Liver (tissue), 9 donors: ENCODE measurements around the gene RPL27A. TPM values are rescaled to one million over a fixed set of nuclear protein-coding genes. Genes with fewer than 3 reads are reported as not detected.

Source experiments
- DNase-seq: peaks from one replicate; pipeline ENCODE4 v3.0.0-alpha.2; 2017; ENCODE audit warnings: low spot score
- H3K27ac ChIP-seq, 2 donors: one replicate each; pipeline ENCODE4 v1.7.0; 2013; ENCODE audit warnings: inconsistent platforms in 2 of 2, low read length in 2 of 2, control low read depth in 1 of 2, low read depth in 1 of 2, mild to moderate bottlenecking in 1 of 2
- H3K27me3 ChIP-seq, 4 donors: one replicate each; pipeline versions ENCODE4 v1.6.1 to v1.7.0; 2013; ENCODE audit warnings: low read length in 3 of 4, inconsistent platforms in 1 of 4, mild to moderate bottlenecking in 1 of 4, moderate library complexity in 1 of 4; ENCODE audit not compliant: control insufficient read depth in 4 of 4, insufficient read depth in 4 of 4
- H3K36me3 ChIP-seq, 4 donors: one replicate each; pipeline versions ENCODE4 v1.6.1 to v1.7.0; 2013; ENCODE audit warnings: low read length in 3 of 4, mild to moderate bottlenecking in 3 of 4, low read depth in 1 of 4, moderate library complexity in 1 of 4; ENCODE audit not compliant: control insufficient read depth in 4 of 4, insufficient read depth in 3 of 4
- H3K4me1 ChIP-seq, 4 donors: one replicate each; pipeline versions ENCODE4 v1.6.1 to v1.7.0; 2013; ENCODE audit warnings: low read length in 3 of 4, mild to moderate bottlenecking in 3 of 4, moderate library complexity in 1 of 4; ENCODE audit not compliant: control insufficient read depth in 4 of 4, insufficient read depth in 4 of 4
- H3K4me3 ChIP-seq, 3 donors: one replicate each; pipeline versions ENCODE4 v1.6.1 to v1.7.0; 2013; ENCODE audit warnings: low read length in 3 of 3, control low read depth in 1 of 3, low read depth in 1 of 3, mild to moderate bottlenecking in 1 of 3
- H3K9ac ChIP-seq, 2 donors: one replicate each; pipeline ENCODE4 v1.7.0; 2013; ENCODE audit warnings: low read length in 2 of 2, mild to moderate bottlenecking in 2 of 2, moderate library complexity in 2 of 2, control low read depth in 1 of 2, low read depth in 1 of 2
- H3K9me3 ChIP-seq, 4 donors: one replicate each; pipeline versions ENCODE4 v1.6.1 to v1.7.0; 2013; ENCODE audit warnings: low read length in 3 of 4; ENCODE audit not compliant: control insufficient read depth in 4 of 4
- EGR1 ChIP-seq, 2 donors: IDR thresholded peaks; 2 replicates each; pipeline ENCODE4 v1.6.1; 2016 to 2018; ENCODE audit warnings: antibody characterized with exemption in 2 of 2, low read depth in 2 of 2
- FOXA1 ChIP-seq: IDR thresholded peaks from 2 replicates; pipeline ENCODE4 v1.6.1; 2016; ENCODE audit warnings: antibody characterized with exemption
- FOXA2 ChIP-seq: IDR thresholded peaks from 2 replicates; pipeline ENCODE4 v1.6.1; 2016; ENCODE audit warnings: antibody characterized with exemption
- GABPA ChIP-seq, 2 donors: IDR thresholded peaks in 1 of 2; conservative IDR thresholded peaks in 1 of 2; 2 replicates each; pipeline ENCODE4 v1.6.1; 2016; ENCODE audit warnings: antibody characterized with exemption in 2 of 2, mild to moderate bottlenecking in 1 of 2, moderate library complexity in 1 of 2
- HNF4A ChIP-seq, 2 donors: conservative IDR thresholded peaks; 2 replicates each; pipeline ENCODE4 v1.6.1; 2016; ENCODE audit warnings: antibody characterized with exemption in 2 of 2, mild to moderate bottlenecking in 2 of 2
- JUND ChIP-seq, 2 donors: IDR thresholded peaks; 2 replicates each; pipeline ENCODE4 v1.6.1; 2016; ENCODE audit warnings: antibody characterized with exemption in 2 of 2
- NR2F2 ChIP-seq: IDR thresholded peaks from 2 replicates; pipeline ENCODE4 v1.6.1; 2016; ENCODE audit warnings: antibody characterized with exemption
- RAD21 ChIP-seq, 2 donors: IDR thresholded peaks; 2 replicates each; pipeline ENCODE4 v1.6.1; 2016; ENCODE audit warnings: antibody characterized with exemption in 2 of 2, mild to moderate bottlenecking in 2 of 2
- REST ChIP-seq: IDR thresholded peaks from 2 replicates; pipeline ENCODE4 v1.6.1; 2016; ENCODE audit warnings: antibody characterized with exemption, mild to moderate bottlenecking
- RXRA ChIP-seq, 2 donors: IDR thresholded peaks; 2 replicates each; pipeline ENCODE4 v1.6.1; 2017 to 2018; ENCODE audit warnings: antibody characterized with exemption in 2 of 2, mild to moderate bottlenecking in 1 of 2
- SP1 ChIP-seq: IDR thresholded peaks from 2 replicates; pipeline ENCODE4 v1.6.1; 2018; ENCODE audit warnings: antibody characterized with exemption, mild to moderate bottlenecking
- TAF1 ChIP-seq: conservative IDR thresholded peaks from 2 replicates; pipeline ENCODE4 v1.6.1; 2016; ENCODE audit warnings: antibody characterized with exemption, mild to moderate bottlenecking
- YY1 ChIP-seq: IDR thresholded peaks from 2 replicates; pipeline ENCODE4 v1.6.1; 2016; ENCODE audit warnings: antibody characterized with exemption, mild to moderate bottlenecking
- ZBTB33 ChIP-seq: IDR thresholded peaks from 2 replicates; pipeline ENCODE4 v1.6.1; 2016; ENCODE audit warnings: antibody characterized with exemption
- WGBS: extraction: QIAGEN DNeasy Blood & Tissue Kit; methylation state at CpG from one replicate; pipeline ENCODE4 v1.1.7; 2013; 5-methylcytosine and 5-hydroxymethylcytosine counted together
- polyA plus RNA-seq, 2 donors: library from polyadenylated mRNA; stranded (reverse) in 1 of 2; unstranded in 1 of 2; fragments of 200-250 nt in 1 of 2; fragments of >200 nt in 1 of 2; fragmentation: Nextera tagmentation in 1 of 2; extraction: Ambion mirVana in 1 of 2; gene quantifications; one replicate each; pipeline versions ENCODE4 v1.2.1 to v1.2.3, GENCODE V29; 2013 to 2015
- total RNA-seq, 2 donors: library from RNA; depleted of rRNA; stranded (reverse); fragments of >200 nt; gene quantifications; one replicate each; pipeline ENCODE4 v1.2.3, GENCODE V29; 2014
- TF ChIP-seq, protein P1 (sequence below): IDR thresholded peaks from 2 replicates; pipeline ENCODE4 v1.6.1; 2016; ENCODE audit warnings: antibody characterized with exemption
- TF ChIP-seq, protein P2 (sequence below): fragments of 150-350 bp; IDR thresholded peaks from 2 replicates; pipeline ENCODE4 v1.5.1; 2017; ENCODE audit warnings: improper control_type of control experiment, low read depth, low read length; ENCODE audit not compliant: missing input control
- TF ChIP-seq, protein P3 (sequence below): IDR thresholded peaks from 2 replicates; pipeline ENCODE4 v1.6.1; 2016; ENCODE audit warnings: antibody characterized with exemption
- donor health status: healthy.
- donor health status: healthy.
- donor health status: healthy.
- donor health status: healthy.
- donor health status: healthy.

Gene RPL27A
- total and polyA plus RNA-seq, 4 donors: 178 to 928 (median 570) TPM

DNA sequence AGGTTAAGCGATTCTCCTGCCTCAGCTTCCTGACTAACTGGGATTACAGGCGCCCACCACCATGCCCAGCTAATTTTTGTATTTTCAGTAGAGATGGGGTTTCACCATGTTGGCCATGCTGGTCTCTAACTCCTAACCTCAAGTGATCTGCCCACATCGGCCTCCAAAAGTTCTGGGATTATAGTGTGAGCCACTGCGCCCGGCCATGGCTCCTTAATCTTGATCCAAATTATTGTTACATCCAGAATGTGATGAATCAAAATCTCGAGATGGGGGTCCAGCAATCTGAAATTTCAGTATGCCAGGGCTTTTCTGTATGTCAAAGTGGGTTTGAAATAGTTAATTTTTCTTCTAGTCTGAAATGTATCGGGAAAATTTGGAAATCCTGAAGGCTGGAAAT, 3.7 kb downstream of the RPL27A start:
- DNase-seq: no peak
- TF ChIP-seq EGR1 (IDR thresholded peaks at IDR 0.05; ENCODE audit: low read depth in 2 of 2) (no peak), SP1 (no peak), FOXA2 (no peak), NR2F2 (no peak), TAF1 (no peak), FOXA1 (no peak), ZBTB33 (no peak), YY1 (no peak), RAD21 (IDR thresholded peaks at IDR 0.05) (no peak), HNF4A (conservative IDR thresholded peaks at IDR 0.05) (no peak), RXRA (IDR thresholded peaks at IDR 0.05) (no peak), GABPA (IDR thresholded peaks at IDR 0.05 in 1 of 2, conservative IDR thresholded peaks at IDR 0.05 in 1 of 2) (no peak)
- TF ChIP-seq, protein P1, sequence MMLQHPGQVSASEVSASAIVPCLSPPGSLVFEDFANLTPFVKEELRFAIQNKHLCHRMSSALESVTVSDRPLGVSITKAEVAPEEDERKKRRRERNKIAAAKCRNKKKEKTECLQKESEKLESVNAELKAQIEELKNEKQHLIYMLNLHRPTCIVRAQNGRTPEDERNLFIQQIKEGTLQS: no peak
- TF ChIP-seq, protein P2, sequence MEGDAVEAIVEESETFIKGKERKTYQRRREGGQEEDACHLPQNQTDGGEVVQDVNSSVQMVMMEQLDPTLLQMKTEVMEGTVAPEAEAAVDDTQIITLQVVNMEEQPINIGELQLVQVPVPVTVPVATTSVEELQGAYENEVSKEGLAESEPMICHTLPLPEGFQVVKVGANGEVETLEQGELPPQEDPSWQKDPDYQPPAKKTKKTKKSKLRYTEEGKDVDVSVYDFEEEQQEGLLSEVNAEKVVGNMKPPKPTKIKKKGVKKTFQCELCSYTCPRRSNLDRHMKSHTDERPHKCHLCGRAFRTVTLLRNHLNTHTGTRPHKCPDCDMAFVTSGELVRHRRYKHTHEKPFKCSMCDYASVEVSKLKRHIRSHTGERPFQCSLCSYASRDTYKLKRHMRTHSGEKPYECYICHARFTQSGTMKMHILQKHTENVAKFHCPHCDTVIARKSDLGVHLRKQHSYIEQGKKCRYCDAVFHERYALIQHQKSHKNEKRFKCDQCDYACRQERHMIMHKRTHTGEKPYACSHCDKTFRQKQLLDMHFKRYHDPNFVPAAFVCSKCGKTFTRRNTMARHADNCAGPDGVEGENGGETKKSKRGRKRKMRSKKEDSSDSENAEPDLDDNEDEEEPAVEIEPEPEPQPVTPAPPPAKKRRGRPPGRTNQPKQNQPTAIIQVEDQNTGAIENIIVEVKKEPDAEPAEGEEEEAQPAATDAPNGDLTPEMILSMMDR: no peak
- TF ChIP-seq, protein P3, sequence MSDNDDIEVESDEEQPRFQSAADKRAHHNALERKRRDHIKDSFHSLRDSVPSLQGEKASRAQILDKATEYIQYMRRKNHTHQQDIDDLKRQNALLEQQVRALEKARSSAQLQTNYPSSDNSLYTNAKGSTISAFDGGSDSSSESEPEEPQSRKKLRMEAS: no peak

DNA sequence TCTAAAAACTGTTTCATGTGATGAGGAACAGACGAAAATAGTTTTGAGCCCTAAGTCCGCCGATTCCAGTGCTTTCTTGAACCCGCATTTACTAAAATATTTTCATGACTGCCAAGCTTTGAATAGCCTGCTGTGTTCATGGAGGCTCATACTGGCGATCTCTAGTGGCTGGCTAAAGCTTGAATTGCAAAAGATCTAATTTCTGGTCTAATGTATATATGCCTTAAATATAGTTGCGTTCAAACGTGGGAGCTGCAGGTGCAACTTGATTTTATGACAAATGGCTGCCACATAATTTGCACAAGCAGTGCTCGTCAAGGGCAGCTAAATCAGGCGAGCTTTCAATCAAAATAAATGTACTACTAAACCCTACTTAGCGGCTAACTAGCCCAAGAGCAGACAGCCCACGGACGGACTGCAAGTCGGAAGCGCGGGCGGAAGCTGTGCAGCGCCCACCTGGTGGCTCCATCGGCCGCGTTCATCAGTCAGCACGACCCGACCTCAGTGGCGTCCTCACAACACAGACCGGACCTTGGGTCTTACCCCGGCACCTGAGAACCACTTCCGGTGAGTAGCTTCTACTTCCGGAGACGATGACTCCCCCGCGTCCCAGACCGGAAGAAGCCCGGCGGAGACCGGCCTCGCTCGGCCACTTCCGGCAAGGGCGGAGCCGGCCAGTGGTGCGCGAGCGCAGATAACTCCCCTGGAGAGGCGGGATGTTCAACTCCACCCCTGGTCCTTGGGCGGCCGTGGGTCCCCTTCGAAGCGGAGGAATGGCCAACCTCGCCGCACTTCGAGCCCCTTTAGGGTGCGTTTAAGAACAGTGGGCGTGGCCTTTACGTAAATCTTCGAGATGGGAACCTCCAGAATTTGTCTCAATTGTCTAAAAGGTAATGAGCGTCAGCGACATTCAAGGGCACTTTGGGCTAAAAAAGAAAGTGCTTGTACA, 6.1 kb downstream of the RPL27A start:
- 2% methylated on average over 56 of the region's 56 CpGs for WGBS
- H3K36me3 ChIP-seq: peaks cover 9 to 44% (median 32%) of the 10 kb centered on the region in 4 donors
- peak; percentile 92 for DNase-seq
- H3K9ac ChIP-seq: peak overlapping the region; percentile 52 to 88
- no peaks in the 10 kb centered on the region for H3K9me3 ChIP-seq
- H3K4me1 ChIP-seq: peaks cover 5 to 33% (median 31%) of the 10 kb centered on the region in 4 donors
- H3K4me3 ChIP-seq: peak overlapping the region; percentile 64 to 92 (median 80)
- H3K27me3 ChIP-seq: no peaks in the 10 kb centered on the region
- peak overlapping the region; percentile 84 to 89 for H3K27ac ChIP-seq
- TF ChIP-seq JUND (IDR thresholded peaks at IDR 0.05) (peak in 1 of 2 donors; percentile 66), GABPA (IDR thresholded peaks at IDR 0.05 in 1 of 2, conservative IDR thresholded peaks at IDR 0.05 in 1 of 2) (peak; percentile 99 to 100), NR2F2 (peak; percentile 48), REST (peak; percentile 82), TAF1 (peak; percentile 64), YY1 (peak; percentile 71), RXRA (IDR thresholded peaks at IDR 0.05) (peak; percentile 53 to 58), HNF4A (conservative IDR thresholded peaks at IDR 0.05) (peak; percentile 68 to 69), EGR1 (IDR thresholded peaks at IDR 0.05; ENCODE audit: low read depth in 2 of 2) (peak; percentile 97 to 99), RAD21 (IDR thresholded peaks at IDR 0.05) (peak; percentile 66 to 69)
- TF ChIP-seq, protein P3: peak; percentile 94
- TF ChIP-seq, protein P1: no peak
- TF ChIP-seq, protein P2: peak; percentile 22

More for the DNA sequence above, 3.7 kb downstream of the RPL27A start:
- WGBS: 91% methylated on average over 7 of the region's 7 CpGs
- Histone ChIP-seq H3K27ac (no peak overlapping the region), H3K9me3 (no peaks in the 10 kb centered on the region), H3K4me3 (no peak overlapping the region), H3K9ac (no peak overlapping the region), H3K4me1 (peaks cover 5 to 47% (median 40%) of the 10 kb centered on the region in 4 donors), H3K27me3 (no peaks in the 10 kb centered on the region), H3K36me3 (peaks cover 5 to 27% (median 19%) of the 10 kb centered on the region in 4 donors)
